ENCODE measurements around the gene HARS2. TPM values are rescaled to one million over a fixed set of nuclear protein-coding genes. Genes with fewer than 3 reads are reported as not detected.

Gene HARS2
- total RNA-seq, 2 donors from 2014 or later, result 13.7 to 23.7 TPM

GRCh38 chr5:140671472-140672125 lies 19.7 kb upstream of the HARS2 start:
- Histone ChIP-seq H3K27ac (no peak overlapping the region), H3K9me3 (no peaks in the 10 kb centered on the region), H3K4me3 (no peak overlapping the region), H3K27me3 (no peaks in the 10 kb centered on the region), H3K36me3 (replicated peaks in 1 of 2; ENCODE audit: insufficient read depth in 1 of 2, low read depth in 2 of 2) (peaks cover 0 to 28% of the 10 kb centered on the region in 2 donors), H3K4me1 (peaks cover 6% of the 10 kb centered on the region)
- ATAC-seq, result no peak
- DNase-seq, result no peak
- WGBS, 2 donors, result 90 to 96% methylated on average over 1 to 4 of the region's 7 CpGs
- intact Hi-C loops (cut with DNase I), result no loop called here
- TF ChIP-seq CTCF (IDR thresholded peaks at IDR 0.05) (no peak), POLR2A (IDR thresholded peaks at IDR 0.05) (no peak)

- DNase-seq (peak; percentile 22 to 64 (median 36)), ATAC-seq (peak; percentile 17)
- no peak overlapping the region for H3K27ac ChIP-seq
- no peaks in the 10 kb centered on the region for H3K9me3 ChIP-seq
- no peaks in the 10 kb centered on the region for H3K4me1 ChIP-seq
- no peak for TF ChIP-seq POLR2A (IDR thresholded peaks at IDR 0.05)
- no peak for TF ChIP-seq CTCF (IDR thresholded peaks at IDR 0.05)
- intact Hi-C loops (cut with DNase I), result no loop called here
- 70 to 80% methylated on average over 15 to 55 of the region's 70 CpGs for WGBS, 2 donors
- peaks cover 0 to 36% of the 10 kb centered on the region in 2 donors for H3K36me3 ChIP-seq (replicated peaks in 1 of 2; ENCODE audit: insufficient read depth in 1 of 2, low read depth in 2 of 2)
- no peak overlapping the region for H3K4me3 ChIP-seq
- no peaks in the 10 kb centered on the region for H3K27me3 ChIP-seq
These were observed 18.6 kb upstream of the HARS2 start for GRCh38 chr5:140672455-140673186.

- Histone ChIP-seq H3K27ac (no peak within 1 kb of the TSS), H3K4me3 (no peak within 1 kb of the TSS), H3K9me3 (no peaks in the 10 kb centered on the region), H3K36me3 (replicated peaks in 1 of 2; ENCODE audit: insufficient read depth in 1 of 2, low read depth in 2 of 2) (peaks cover 0 to 36% of the 10 kb centered on the region in 2 donors), H3K4me1 (no peaks in the 10 kb centered on the region), H3K27me3 (no peaks in the 10 kb centered on the region)
- no peak for TF ChIP-seq POLR2A (IDR thresholded peaks at IDR 0.05)
- TF ChIP-seq CTCF (IDR thresholded peaks at IDR 0.05), result no peak
- 91% methylated on average over 37 to 41 of the region's 45 CpGs for WGBS, 2 donors
- intact Hi-C loops (cut with DNase I), result no loop called here
- ATAC-seq (no peak), DNase-seq (no peak)
These were observed 17.9 kb upstream of the HARS2 start, which contains the start of gene DND1 for GRCh38 chr5:140673187-140673976. Gene DND1 (minus strand): TSS chr5:140673576. CDS start chr5:140673542, 34 bp downstream.

- peaks cover 0 to 30% of the 10 kb centered on the region in 2 donors for H3K36me3 ChIP-seq (replicated peaks in 1 of 2; ENCODE audit: insufficient read depth in 1 of 2, low read depth in 2 of 2)
- no peak for DNase-seq
- no peak overlapping the region for H3K27ac ChIP-seq
- intact Hi-C loops (cut with DNase I), result no loop called here
- no peaks in the 10 kb centered on the region for H3K4me1 ChIP-seq
- H3K27me3 ChIP-seq, result no peaks in the 10 kb centered on the region
- TF ChIP-seq CTCF (IDR thresholded peaks at IDR 0.05) (no peak), POLR2A (IDR thresholded peaks at IDR 0.05) (no peak)
- H3K9me3 ChIP-seq, result no peaks in the 10 kb centered on the region
- H3K4me3 ChIP-seq, result no peak overlapping the region
- 84 to 85% methylated on average over 2 of the region's 2 CpGs for WGBS, 2 donors
- ATAC-seq, result no peak
These were observed 17.0 kb upstream of the HARS2 start for GRCh38 chr5:140674211-140674610.

Data from body of pancreas (tissue), 4 donors.